CD4-positive, alpha-beta T cell (primary cell): ENCODE data around the gene EIF5. TPM values are rescaled to one million over a fixed set of nuclear protein-coding genes. Genes with fewer than 3 reads are reported as not detected.

ENCODE experiments used
- ATAC-seq: fragments of 200-7000 bp; cut with Tn5 transposase; one replicate; pipeline ENCODE4 v1.10.0; 2022; ENCODE audit warnings: mild to moderate bottlenecking; ENCODE audit not compliant: poor library complexity
- CTCF ChIA-PET: fragments of 350-600 bp; sonication (Branson Sonifier 250); formaldehyde crosslinking; loops from one replicate; lab custom pipeline; 2021; ENCODE audit warnings: antibody characterized with exemption, inconsistent platforms; lab: Charles Lee
- POLR2A ChIA-PET: fragments of 350-600 bp; sonication (Branson Sonifier 250); formaldehyde crosslinking; loops from one replicate; lab custom pipeline; 2021; ENCODE audit warnings: antibody characterized with exemption, inconsistent platforms; lab: Charles Lee
- DNase-seq, 14 experiments: peaks; one replicate each; pipeline ENCODE4 v3.0.0-alpha.2; 2013 to 2020; ENCODE audit warnings: mixed read lengths in 2 of 14
- H3K27ac ChIP-seq, 2 donors: one replicate each; pipeline versions ENCODE4 v1.5.1 to v1.7.0; 2013; ENCODE audit warnings: low read length in 2 of 2, low read depth in 1 of 2, mild to moderate bottlenecking in 1 of 2
- H3K27me3 ChIP-seq, 2 experiments: 1 replicate in 1 of 2; 2 replicates in 1 of 2; pipeline versions ENCODE4 v1.6.1 to v1.7.0; 2013; ENCODE audit warnings: low read length in 2 of 2, control low read depth in 1 of 2, mild to moderate bottlenecking in 1 of 2, moderate library complexity in 1 of 2; ENCODE audit not compliant: insufficient read depth in 2 of 2, control insufficient read depth in 1 of 2
- H3K36me3 ChIP-seq: one replicate; pipeline ENCODE4 v1.6.1; 2013; ENCODE audit warnings: low read length, control low read depth; ENCODE audit not compliant: insufficient read depth
- H3K4me1 ChIP-seq: one replicate; pipeline ENCODE4 v1.6.1; 2013; ENCODE audit warnings: low read length, control low read depth; ENCODE audit not compliant: insufficient read depth
- H3K4me3 ChIP-seq: one replicate; pipeline ENCODE4 v1.5.1; 2013; ENCODE audit warnings: mild to moderate bottlenecking, low read length, moderate library complexity
- H3K9me3 ChIP-seq, 2 experiments: 1 replicate in 1 of 2; 2 replicates in 1 of 2; pipeline versions ENCODE4 v1.6.1 to v1.7.0; 2013; ENCODE audit warnings: low read length in 2 of 2, mild to moderate bottlenecking in 2 of 2, control low read depth in 1 of 2, moderate library complexity in 1 of 2; ENCODE audit not compliant: control insufficient read depth in 1 of 2, insufficient read depth in 1 of 2
- H3K27ac Mint-ChIP-seq: one replicate; pipeline ENCODE4 v1.8.0; 2020; ENCODE audit warnings: mixed read lengths
- H3K27me3 Mint-ChIP-seq: one replicate; pipeline ENCODE4 v1.8.0; 2021; ENCODE audit warnings: mixed read lengths
- H3K36me3 Mint-ChIP-seq: one replicate; pipeline ENCODE4 v1.8.0; 2021; ENCODE audit warnings: low read depth, mixed read lengths
- H3K4me1 Mint-ChIP-seq: one replicate; pipeline ENCODE4 v1.8.0; 2021; ENCODE audit warnings: low read depth, mixed read lengths
- H3K4me3 Mint-ChIP-seq: one replicate; pipeline ENCODE4 v1.8.0; 2020; ENCODE audit warnings: mild to moderate bottlenecking, mixed read lengths
- H3K9me3 Mint-ChIP-seq: one replicate; pipeline ENCODE4 v1.8.0; 2020; ENCODE audit warnings: mixed read lengths
- CTCF ChIP-seq: fragments of 200-600 bp; IDR thresholded peaks from one replicate; pipeline ENCODE4 v1.8.0; 2022; ENCODE audit warnings: antibody characterized with exemption, mild to moderate bottlenecking
- intact Hi-C, 2 experiments: fragments of 100-400 bp; cut with DNase I in 1 of 2; cut with micrococcal nuclease in 1 of 2; formaldehyde crosslinking; loops; one replicate each; pipeline versions ENCODE4 v1.15.1 to v1.9.0; 2023 to 2025; cut with DNase I, micrococcal nuclease
- total RNA-seq, 174 experiments: library from RNA in 2 of 174; stranded (reverse) in 2 of 174; gene quantifications; one replicate each; pipeline ENCODE4 v1.2.3 and lab custom pipeline; 2021 to 2026

EIF5 gene
- total RNA-seq, 2 experiments from 2014 or later = 658 TPM

- Mint-ChIP-seq H3K27me3 (peaks cover 19% of the 10 kb centered on the region), H3K36me3 (no peaks in the 10 kb centered on the region), H3K9me3 (no peaks in the 10 kb centered on the region), H3K4me1 (no peaks in the 10 kb centered on the region), H3K4me3 (no peak overlapping the region), H3K27ac (no peak overlapping the region)
- intact Hi-C loops = no loop called here
- Histone ChIP-seq H3K4me3 (no peak overlapping the region), H3K4me1 (no peaks in the 10 kb centered on the region), H3K27ac (no peak overlapping the region), H3K36me3 (no peaks in the 10 kb centered on the region), H3K27me3 (peaks cover 0 to 4% of the 10 kb centered on the region in 2 experiments), H3K9me3 (no peaks in the 10 kb centered on the region)
- POLR2A ChIA-PET = no interaction called here
- CTCF ChIA-PET = no interaction called here
- no peak for TF ChIP-seq CTCF
- ATAC-seq (no peak), DNase-seq (no peak)
These were observed 31.1 kb upstream of the EIF5 start for GRCh38 chr14:103302966-103303365.

GRCh38 chr14:103304706-103305105, 29.3 kb upstream of the EIF5 start:
- H3K4me1 Mint-ChIP-seq = no peaks in the 10 kb centered on the region
- Histone ChIP-seq H3K36me3 (no peaks in the 10 kb centered on the region), H3K9me3 (no peaks in the 10 kb centered on the region), H3K27ac (no peak overlapping the region), H3K4me3 (no peak overlapping the region), H3K27me3 (peaks cover 0 to 4% of the 10 kb centered on the region in 2 experiments), H3K4me1 (no peaks in the 10 kb centered on the region)
- no peaks in the 10 kb centered on the region for H3K9me3 Mint-ChIP-seq
- H3K27ac Mint-ChIP-seq = no peak overlapping the region
- DNase-seq (no peak), ATAC-seq (no peak)
- CTCF ChIA-PET = no interaction called here
- intact Hi-C loops = no loop called here
- H3K36me3 Mint-ChIP-seq = no peaks in the 10 kb centered on the region
- H3K4me3 Mint-ChIP-seq = no peak overlapping the region
- H3K27me3 Mint-ChIP-seq = peaks cover 12% of the 10 kb centered on the region
- POLR2A ChIA-PET = no interaction called here
- TF ChIP-seq CTCF = no peak

- Histone ChIP-seq H3K4me3 (no peak overlapping the region), H3K27me3 (no peaks in the 10 kb centered on the region), H3K9me3 (no peaks in the 10 kb centered on the region), H3K36me3 (no peaks in the 10 kb centered on the region), H3K27ac (no peak overlapping the region), H3K4me1 (no peaks in the 10 kb centered on the region)
- intact Hi-C loops = no loop called here
- H3K9me3 Mint-ChIP-seq = no peaks in the 10 kb centered on the region
- no peak for ATAC-seq
- ChIA-PET CTCF (no interaction called here), POLR2A (no interaction called here)
- no peak overlapping the region for H3K27ac Mint-ChIP-seq
- no peak for TF ChIP-seq CTCF
- DNase-seq = no peak
- no peaks in the 10 kb centered on the region for H3K36me3 Mint-ChIP-seq
- no peak overlapping the region for H3K4me3 Mint-ChIP-seq
- H3K27me3 Mint-ChIP-seq = peaks cover 8% of the 10 kb centered on the region
- H3K4me1 Mint-ChIP-seq = no peaks in the 10 kb centered on the region
These were observed 25.1 kb upstream of the EIF5 start for GRCh38 chr14:103308717-103309616.
